ENCODE data around the gene TSPAN2. TPM values are rescaled to one million over a fixed set of nuclear protein-coding genes. Genes with fewer than 3 reads are reported as not detected.

Gene TSPAN2
- total and polyA plus RNA-seq, 2 experiments from 2014 or later = 11.2 to 11.8 TPM

DNA sequence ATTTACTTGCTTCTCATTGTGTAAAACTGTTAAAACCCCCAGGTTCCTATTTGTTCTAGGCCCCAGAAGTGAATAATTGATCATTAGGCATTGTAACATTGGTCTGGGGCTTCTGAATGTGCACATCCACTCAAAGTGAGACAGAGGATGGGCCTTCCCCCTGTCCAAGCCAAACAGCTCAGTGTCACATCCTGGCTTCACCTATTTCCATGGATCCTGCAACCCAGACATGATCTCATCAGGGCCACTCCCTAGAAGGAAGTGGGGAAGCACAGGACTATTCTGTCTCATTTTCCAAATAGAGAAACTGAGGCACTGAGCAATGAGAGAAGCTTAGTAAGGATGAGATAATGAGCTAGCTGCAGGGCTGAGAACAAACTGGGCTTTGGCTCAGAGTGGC is 47.4 kb upstream of the TSPAN2 start (continued):
- TF ChIP-seq, protein P1, sequence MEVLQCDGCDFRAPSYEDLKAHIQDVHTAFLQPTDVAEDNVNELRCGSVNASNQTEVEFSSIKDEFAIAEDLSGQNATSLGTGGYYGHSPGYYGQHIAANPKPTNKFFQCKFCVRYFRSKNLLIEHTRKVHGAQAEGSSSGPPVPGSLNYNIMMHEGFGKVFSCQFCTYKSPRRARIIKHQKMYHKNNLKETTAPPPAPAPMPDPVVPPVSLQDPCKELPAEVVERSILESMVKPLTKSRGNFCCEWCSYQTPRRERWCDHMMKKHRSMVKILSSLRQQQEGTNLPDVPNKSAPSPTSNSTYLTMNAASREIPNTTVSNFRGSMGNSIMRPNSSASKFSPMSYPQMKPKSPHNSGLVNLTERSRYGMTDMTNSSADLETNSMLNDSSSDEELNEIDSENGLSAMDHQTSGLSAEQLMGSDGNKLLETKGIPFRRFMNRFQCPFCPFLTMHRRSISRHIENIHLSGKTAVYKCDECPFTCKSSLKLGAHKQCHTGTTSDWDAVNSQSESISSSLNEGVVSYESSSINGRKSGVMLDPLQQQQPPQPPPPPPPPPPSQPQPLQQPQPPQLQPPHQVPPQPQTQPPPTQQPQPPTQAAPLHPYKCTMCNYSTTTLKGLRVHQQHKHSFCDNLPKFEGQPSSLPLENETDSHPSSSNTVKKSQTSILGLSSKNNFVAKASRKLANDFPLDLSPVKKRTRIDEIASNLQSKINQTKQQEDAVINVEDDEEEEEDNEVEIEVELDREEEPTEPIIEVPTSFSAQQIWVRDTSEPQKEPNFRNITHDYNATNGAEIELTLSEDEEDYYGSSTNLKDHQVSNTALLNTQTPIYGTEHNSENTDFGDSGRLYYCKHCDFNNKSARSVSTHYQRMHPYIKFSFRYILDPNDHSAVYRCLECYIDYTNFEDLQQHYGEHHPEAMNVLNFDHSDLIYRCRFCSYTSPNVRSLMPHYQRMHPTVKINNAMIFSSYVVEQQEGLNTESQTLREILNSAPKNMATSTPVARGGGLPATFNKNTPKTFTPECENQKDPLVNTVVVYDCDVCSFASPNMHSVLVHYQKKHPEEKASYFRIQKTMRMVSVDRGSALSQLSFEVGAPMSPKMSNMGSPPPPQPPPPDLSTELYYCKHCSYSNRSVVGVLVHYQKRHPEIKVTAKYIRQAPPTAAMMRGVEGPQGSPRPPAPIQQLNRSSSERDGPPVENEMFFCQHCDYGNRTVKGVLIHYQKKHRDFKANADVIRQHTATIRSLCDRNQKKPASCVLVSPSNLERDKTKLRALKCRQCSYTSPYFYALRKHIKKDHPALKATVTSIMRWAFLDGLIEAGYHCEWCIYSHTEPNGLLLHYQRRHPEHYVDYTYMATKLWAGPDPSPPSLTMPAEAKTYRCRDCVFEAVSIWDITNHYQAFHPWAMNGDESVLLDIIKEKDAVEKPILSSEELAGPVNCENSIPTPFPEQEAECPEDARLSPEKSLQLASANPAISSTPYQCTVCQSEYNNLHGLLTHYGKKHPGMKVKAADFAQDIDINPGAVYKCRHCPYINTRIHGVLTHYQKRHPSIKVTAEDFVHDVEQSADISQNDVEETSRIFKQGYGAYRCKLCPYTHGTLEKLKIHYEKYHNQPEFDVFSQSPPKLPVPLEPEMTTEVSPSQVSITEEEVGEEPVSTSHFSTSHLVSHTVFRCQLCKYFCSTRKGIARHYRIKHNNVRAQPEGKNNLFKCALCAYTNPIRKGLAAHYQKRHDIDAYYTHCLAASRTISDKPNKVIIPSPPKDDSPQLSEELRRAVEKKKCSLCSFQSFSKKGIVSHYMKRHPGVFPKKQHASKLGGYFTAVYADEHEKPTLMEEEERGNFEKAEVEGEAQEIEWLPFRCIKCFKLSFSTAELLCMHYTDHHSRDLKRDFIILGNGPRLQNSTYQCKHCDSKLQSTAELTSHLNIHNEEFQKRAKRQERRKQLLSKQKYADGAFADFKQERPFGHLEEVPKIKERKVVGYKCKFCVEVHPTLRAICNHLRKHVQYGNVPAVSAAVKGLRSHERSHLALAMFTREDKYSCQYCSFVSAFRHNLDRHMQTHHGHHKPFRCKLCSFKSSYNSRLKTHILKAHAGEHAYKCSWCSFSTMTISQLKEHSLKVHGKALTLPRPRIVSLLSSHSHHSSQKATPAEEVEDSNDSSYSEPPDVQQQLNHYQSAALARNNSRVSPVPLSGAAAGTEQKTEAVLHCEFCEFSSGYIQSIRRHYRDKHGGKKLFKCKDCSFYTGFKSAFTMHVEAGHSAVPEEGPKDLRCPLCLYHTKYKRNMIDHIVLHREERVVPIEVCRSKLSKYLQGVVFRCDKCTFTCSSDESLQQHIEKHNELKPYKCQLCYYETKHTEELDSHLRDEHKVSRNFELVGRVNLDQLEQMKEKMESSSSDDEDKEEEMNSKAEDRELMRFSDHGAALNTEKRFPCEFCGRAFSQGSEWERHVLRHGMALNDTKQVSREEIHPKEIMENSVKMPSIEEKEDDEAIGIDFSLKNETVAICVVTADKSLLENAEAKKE (CRISPR knock-in tag; IDR thresholded peaks at IDR 0.05) = no peak
- TF ChIP-seq EZH2phosphoT487 (IDR thresholded peaks at IDR 0.05; ENCODE audit: unreplicated experiment) = no peak

DNA sequence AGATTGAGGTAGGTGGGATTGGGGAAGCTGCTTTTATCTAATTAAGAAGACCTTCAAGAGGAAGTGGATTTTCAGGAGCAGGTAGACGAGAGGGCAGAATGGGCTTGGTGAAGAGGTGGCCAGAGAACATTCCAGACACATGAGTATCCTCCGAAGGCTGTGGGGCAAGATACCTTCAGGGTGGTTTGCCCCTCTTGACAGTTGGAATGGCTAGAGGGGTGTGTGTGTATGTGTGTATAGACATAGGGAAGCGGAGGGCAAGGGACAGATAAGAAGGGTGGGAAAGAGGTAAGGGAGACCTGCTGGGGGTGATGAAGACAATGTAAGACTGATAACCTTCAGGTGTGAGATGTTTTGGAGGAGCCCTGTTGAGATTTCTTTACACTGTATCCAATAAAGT is 46.8 kb upstream of the TSPAN2 start:
- Histone ChIP-seq H3K4me1 (ENCODE audit: insufficient read depth) (no peaks in the 10 kb centered on the region), H2AFZ (no peak overlapping the region), H3K36me3 (ENCODE audit: insufficient read depth) (no peaks in the 10 kb centered on the region), H4K20me1 (replicated peaks; ENCODE audit: insufficient read depth) (no peaks in the 10 kb centered on the region), H3K9me2 (ENCODE audit: insufficient read depth) (peaks cover 6% of the 10 kb centered on the region; the same call in 1 of the 2 replicates), H3K79me2 (replicated peaks; ENCODE audit: insufficient read depth) (no peaks in the 10 kb centered on the region), H3K27ac (ENCODE audit: low read depth) (no peak overlapping the region), H3K27me3 (ENCODE audit: insufficient read depth) (no peaks in the 10 kb centered on the region), H3F3A (replicated peaks; ENCODE audit: low read depth) (no peaks in the 10 kb centered on the region), H3K4me3 (no peak overlapping the region), H3K4me2 (no peak overlapping the region)
- Mint-ChIP-seq H3K27me3 (ENCODE audit: insufficient read depth, low read depth, poor library complexity) (peaks cover 8% of the 10 kb centered on the region), H3K36me3 (ENCODE audit: low read depth) (no peaks in the 10 kb centered on the region), H3K4me1 (no peaks in the 10 kb centered on the region), H3K4me3 (no peak overlapping the region), H3K9me3 (no peaks in the 10 kb centered on the region), H3K27ac (no peak overlapping the region)
- ATAC-seq = no peak
- no peak for DNase-seq (ENCODE audit: low spot score)
- TF ChIP-seq POLR2AphosphoS5 (IDR thresholded peaks at IDR 0.05; ENCODE audit: low read depth) = no peak
- TF ChIP-seq EZH2phosphoT487 (IDR thresholded peaks at IDR 0.05; ENCODE audit: unreplicated experiment) = no peak
- TF ChIP-seq, protein P2, sequence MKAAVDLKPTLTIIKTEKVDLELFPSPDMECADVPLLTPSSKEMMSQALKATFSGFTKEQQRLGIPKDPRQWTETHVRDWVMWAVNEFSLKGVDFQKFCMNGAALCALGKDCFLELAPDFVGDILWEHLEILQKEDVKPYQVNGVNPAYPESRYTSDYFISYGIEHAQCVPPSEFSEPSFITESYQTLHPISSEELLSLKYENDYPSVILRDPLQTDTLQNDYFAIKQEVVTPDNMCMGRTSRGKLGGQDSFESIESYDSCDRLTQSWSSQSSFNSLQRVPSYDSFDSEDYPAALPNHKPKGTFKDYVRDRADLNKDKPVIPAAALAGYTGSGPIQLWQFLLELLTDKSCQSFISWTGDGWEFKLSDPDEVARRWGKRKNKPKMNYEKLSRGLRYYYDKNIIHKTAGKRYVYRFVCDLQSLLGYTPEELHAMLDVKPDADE (IDR thresholded peaks at IDR 0.05) = no peak
- TF ChIP-seq, protein P3, sequence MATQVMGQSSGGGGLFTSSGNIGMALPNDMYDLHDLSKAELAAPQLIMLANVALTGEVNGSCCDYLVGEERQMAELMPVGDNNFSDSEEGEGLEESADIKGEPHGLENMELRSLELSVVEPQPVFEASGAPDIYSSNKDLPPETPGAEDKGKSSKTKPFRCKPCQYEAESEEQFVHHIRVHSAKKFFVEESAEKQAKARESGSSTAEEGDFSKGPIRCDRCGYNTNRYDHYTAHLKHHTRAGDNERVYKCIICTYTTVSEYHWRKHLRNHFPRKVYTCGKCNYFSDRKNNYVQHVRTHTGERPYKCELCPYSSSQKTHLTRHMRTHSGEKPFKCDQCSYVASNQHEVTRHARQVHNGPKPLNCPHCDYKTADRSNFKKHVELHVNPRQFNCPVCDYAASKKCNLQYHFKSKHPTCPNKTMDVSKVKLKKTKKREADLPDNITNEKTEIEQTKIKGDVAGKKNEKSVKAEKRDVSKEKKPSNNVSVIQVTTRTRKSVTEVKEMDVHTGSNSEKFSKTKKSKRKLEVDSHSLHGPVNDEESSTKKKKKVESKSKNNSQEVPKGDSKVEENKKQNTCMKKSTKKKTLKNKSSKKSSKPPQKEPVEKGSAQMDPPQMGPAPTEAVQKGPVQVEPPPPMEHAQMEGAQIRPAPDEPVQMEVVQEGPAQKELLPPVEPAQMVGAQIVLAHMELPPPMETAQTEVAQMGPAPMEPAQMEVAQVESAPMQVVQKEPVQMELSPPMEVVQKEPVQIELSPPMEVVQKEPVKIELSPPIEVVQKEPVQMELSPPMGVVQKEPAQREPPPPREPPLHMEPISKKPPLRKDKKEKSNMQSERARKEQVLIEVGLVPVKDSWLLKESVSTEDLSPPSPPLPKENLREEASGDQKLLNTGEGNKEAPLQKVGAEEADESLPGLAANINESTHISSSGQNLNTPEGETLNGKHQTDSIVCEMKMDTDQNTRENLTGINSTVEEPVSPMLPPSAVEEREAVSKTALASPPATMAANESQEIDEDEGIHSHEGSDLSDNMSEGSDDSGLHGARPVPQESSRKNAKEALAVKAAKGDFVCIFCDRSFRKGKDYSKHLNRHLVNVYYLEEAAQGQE (IDR thresholded peaks at IDR 0.05; ENCODE audit: unreplicated experiment) = no peak
- TF ChIP-seq, protein P4, sequence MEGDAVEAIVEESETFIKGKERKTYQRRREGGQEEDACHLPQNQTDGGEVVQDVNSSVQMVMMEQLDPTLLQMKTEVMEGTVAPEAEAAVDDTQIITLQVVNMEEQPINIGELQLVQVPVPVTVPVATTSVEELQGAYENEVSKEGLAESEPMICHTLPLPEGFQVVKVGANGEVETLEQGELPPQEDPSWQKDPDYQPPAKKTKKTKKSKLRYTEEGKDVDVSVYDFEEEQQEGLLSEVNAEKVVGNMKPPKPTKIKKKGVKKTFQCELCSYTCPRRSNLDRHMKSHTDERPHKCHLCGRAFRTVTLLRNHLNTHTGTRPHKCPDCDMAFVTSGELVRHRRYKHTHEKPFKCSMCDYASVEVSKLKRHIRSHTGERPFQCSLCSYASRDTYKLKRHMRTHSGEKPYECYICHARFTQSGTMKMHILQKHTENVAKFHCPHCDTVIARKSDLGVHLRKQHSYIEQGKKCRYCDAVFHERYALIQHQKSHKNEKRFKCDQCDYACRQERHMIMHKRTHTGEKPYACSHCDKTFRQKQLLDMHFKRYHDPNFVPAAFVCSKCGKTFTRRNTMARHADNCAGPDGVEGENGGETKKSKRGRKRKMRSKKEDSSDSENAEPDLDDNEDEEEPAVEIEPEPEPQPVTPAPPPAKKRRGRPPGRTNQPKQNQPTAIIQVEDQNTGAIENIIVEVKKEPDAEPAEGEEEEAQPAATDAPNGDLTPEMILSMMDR (conservative IDR thresholded peaks at IDR 0.05; ENCODE audit: low read depth in 2 of 2) = no peak
- no peak for TF ChIP-seq CREB1 (CRISPR knock-in tag; IDR thresholded peaks at IDR 0.05; ENCODE audit: low read depth)
- no peak for TF ChIP-seq JUNB (IDR thresholded peaks at IDR 0.05; ENCODE audit: unreplicated experiment)

Measured in GM23338 (cell line).